MG63 (cell line): ENCODE results near the gene LIN9. TPM values are rescaled to one million over a fixed set of nuclear protein-coding genes. Genes with fewer than 3 reads are reported as not detected.
A peak's percentile ranks its signal among the peaks of the same experiment; 100 is the strongest.
"Not testable (repeated sequence)": the region's sequence is repeated elsewhere in the genome, so short reads cannot be mapped to it uniquely, and the experiment has no call there.

Source experiments
- DNase-seq: peaks from one replicate; pipeline ENCODE4 v3.0.0-alpha.2; 2020
- H3K27me3 ChIP-seq: fragments of 250-450 bp; sonication (Bioruptor Pico); 2 replicates; pipeline ENCODE4 v1.5.1; 2020; ENCODE audit warnings: mild to moderate bottlenecking, moderate library complexity
- H3K36me3 ChIP-seq: fragments of 250-450 bp; sonication (Bioruptor Pico); 2 replicates; pipeline ENCODE4 v1.5.1; 2020; ENCODE audit warnings: mild to moderate bottlenecking, moderate library complexity
- H3K4me3 ChIP-seq: fragments of 250-450 bp; sonication (Bioruptor Pico); 2 replicates; pipeline ENCODE4 v1.5.1; 2020; ENCODE audit warnings: mild to moderate bottlenecking, moderate library complexity
- H3K9me3 ChIP-seq: fragments of 250-450 bp; sonication (Bioruptor Pico); 2 replicates; pipeline ENCODE4 v1.5.1; 2020; ENCODE audit warnings: mild to moderate bottlenecking, moderate library complexity
- total RNA-seq: library from RNA; depleted of rRNA; stranded (reverse); fragments of >200 nt; shearing (Covaris generic); gene quantifications from 2 replicates; pipeline ENCODE4 v1.2.3, GENCODE V29; 2014; ENCODE audit warnings: low replicate concordance

Gene LIN9
- total RNA-seq, 1 experiment from 2014 or later = 12.3 TPM

DNA sequence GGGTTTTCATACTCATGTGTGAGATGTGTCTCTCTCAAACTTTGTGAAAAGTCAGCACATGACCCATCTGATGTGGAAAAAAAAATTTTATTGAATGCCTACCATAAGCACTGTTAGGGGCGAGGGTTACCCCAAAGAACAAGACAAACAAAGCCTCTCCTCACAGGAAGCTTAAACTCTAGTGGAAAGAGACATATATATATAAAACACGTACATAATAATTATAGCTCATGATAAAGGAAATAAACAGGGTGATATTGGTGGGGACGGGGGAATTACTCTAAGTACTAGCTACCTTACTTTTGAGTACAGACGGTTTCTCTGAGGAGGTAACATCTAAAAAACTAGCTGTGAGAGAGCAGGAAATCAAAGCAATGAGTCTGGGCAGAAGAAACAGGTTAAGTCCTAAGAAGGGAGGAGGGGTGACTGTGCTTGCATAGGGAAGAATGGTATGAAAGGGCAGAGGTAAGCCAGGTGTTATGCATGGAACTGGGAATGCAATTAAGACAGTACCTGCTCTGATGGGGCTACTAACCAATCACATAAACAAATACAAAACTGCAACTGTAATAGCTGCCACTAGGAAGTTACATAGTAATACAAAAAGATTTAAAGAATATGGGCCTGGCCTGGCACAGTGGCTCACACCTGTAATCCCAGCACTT lies 4.5 kb downstream of the LIN9 start:
- DNase-seq = no peak
- Histone ChIP-seq H3K27me3 (no peaks in the 10 kb centered on the region), H3K9me3 (no peaks in the 10 kb centered on the region), H3K4me3 (no peak overlapping the region), H3K36me3 (peaks cover 10% of the 10 kb centered on the region)

DNA sequence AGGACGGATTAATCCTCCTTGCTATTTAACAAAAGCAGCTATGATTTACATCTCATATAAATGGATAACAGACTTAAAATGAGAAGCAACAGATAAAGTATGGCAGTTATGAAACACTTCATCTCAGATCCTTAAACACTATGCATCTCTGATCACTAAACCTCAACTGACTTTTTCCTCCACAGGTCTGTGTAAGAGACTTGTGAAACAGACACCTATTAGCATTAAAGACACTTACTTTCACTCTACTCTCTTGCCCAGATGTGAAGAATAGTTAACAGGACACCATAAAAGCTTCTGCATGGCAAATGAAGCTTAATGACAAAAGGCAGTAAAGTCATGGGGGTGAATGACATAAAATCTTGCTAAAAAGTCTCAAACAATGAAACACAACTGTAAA lies 6.2 kb downstream of the LIN9 start:
- no peaks in the 10 kb centered on the region for H3K27me3 ChIP-seq
- no peak for DNase-seq
- no peak overlapping the region for H3K4me3 ChIP-seq
- H3K9me3 ChIP-seq = no peaks in the 10 kb centered on the region
- H3K36me3 ChIP-seq = peaks cover 20% of the 10 kb centered on the region

DNA sequence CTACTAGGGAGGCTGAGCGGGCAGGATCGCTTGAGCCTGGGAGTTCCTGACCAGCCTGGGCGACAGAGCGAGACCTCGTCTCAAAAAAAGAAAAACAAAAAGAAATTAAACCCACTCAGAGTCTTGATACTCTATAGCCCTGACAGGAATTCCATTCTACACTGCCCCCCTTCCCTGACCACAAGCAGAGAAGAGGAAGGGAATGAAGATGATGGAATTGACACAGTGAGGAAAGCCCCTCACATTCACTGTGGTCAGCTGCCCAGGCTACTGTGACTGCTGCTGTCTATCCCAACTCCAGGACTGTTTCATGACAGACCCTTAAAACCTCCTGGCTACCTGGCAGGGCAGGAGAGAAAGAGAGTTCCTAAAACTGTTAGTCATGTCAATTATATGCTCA lies 12.1 kb downstream of the LIN9 start:
- Histone ChIP-seq H3K27me3 (no peaks in the 10 kb centered on the region), H3K36me3 (peaks cover 30% of the 10 kb centered on the region), H3K9me3 (no peaks in the 10 kb centered on the region), H3K4me3 (no peak overlapping the region)
- no peak for DNase-seq

DNA sequence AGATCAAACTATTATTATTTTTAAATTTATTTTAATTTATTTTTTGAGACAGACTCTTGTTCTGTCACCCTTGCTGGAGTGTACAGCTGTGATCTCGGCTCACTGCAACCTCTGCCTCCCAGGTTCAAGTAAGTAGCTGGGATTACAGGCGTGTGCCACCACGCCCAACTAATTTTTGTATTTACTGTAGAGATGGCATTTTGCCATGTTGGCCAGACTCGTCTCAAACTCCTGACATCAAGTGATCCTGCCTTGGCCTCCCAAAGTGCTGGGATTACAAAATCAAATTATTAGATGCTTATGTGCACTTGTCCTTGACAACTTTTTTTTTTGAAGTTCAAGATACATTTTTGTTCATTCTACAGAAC lies 15.4 kb downstream of the LIN9 start:
- no peaks in the 10 kb centered on the region for H3K9me3 ChIP-seq
- H3K36me3 ChIP-seq = peaks cover 17% of the 10 kb centered on the region
- no peaks in the 10 kb centered on the region for H3K27me3 ChIP-seq
- H3K4me3 ChIP-seq = no peak overlapping the region
- no peak for DNase-seq

DNA sequence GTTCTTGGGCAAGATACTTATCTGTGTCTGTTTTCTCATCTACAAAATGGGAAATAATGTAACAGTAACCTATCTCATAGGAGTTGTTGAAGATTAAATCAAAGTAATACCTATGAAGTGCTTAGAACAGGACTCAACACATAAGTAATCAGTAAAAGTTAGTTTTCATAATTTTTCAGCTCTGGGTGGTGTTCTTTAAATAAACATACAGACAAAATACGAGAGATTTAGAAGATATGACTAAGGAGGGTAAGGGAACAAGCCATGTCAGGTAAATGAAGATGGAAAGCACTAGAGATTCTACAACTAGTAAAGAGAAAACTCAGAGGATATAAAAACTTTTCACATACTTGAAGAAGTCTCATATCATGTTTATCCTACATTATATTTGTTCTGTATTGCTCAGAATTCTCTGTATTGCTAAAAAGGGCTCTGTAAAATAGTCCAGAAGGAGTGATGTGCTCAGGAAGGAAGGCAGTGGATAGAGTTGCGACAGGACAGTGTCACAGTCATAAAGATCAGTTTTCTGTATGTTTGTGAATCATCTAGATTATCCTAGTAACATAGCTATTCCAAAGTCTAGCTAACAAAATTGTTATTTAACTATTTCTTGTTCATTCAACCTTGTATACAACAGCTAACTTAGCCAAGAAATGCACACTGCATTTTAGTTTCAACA lies 16.0 kb downstream of the LIN9 start:
- no peak for DNase-seq
- Histone ChIP-seq H3K4me3 (no peak overlapping the region), H3K36me3 (peaks cover 12% of the 10 kb centered on the region), H3K27me3 (no peaks in the 10 kb centered on the region), H3K9me3 (no peaks in the 10 kb centered on the region)

DNA sequence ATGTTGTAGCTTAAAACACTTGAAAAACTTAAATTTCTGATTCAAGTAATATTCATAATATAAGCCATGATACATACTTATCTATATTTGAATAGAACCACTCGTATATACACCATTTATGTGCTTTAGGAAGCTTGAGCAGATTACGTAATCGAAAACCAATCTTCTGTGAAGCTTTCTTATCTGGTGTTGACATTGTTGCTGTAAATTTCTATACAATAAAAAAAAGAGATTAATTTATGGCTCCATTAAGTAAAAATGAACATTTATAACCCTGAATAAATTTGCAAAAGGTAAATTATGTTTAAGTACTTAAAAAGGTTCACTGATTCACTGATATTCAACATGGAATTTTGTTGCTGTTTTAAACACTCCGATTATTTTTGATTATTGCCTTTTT lies 21.4 kb downstream of the LIN9 start:
- no peak for DNase-seq
- H3K27me3 ChIP-seq = no peaks in the 10 kb centered on the region
- H3K4me3 ChIP-seq = no peak overlapping the region
- H3K36me3 ChIP-seq = peaks cover 22% of the 10 kb centered on the region
- H3K9me3 ChIP-seq = no peaks in the 10 kb centered on the region

DNA sequence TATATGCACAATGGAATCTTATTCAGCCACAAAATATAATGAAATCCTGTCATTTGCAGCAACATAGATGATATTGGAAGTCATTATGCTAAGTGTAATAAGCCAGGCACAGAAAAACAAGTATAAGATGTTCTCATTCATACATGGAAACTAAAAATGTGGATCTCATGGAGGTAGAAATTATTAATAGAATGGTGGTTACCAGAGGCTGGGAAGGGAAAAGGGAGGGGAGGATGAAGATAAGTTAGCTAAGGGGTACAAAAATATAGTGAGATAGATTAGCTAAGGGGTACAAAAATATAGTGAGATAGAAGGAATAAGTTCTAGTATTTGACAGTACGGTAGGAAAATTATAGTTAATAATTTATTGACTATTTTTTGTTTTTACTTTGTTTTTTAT lies 27.9 kb downstream of the LIN9 start:
- Histone ChIP-seq H3K9me3 (no peaks in the 10 kb centered on the region), H3K36me3 (peaks cover 25% of the 10 kb centered on the region), H3K4me3 (no peak overlapping the region), H3K27me3 (no peaks in the 10 kb centered on the region)
- no peak for DNase-seq

DNA sequence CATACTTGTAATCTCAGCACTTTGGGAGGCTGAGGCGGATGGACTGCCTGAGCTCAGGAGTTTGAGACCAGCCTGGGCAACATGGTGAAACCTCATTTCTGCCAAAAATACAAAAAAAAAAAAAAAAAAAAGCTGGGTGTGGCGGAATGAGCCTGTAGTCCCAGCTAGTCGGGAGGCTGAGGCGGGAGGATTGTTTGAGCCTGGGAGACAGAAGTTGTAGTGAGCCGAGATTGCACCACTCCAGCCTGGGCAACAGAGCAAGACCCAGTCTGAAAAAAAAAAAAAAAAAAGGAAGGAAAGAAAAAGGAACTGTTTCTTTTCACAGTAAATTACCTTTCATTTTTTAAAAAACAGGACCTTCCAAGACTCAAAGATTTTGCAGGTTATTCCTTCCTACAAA lies 29.5 kb downstream of the LIN9 start:
- no peaks in the 10 kb centered on the region for H3K27me3 ChIP-seq
- peaks cover 28% of the 10 kb centered on the region for H3K36me3 ChIP-seq
- no peaks in the 10 kb centered on the region for H3K9me3 ChIP-seq
- no peak for DNase-seq
- no peak overlapping the region for H3K4me3 ChIP-seq

DNA sequence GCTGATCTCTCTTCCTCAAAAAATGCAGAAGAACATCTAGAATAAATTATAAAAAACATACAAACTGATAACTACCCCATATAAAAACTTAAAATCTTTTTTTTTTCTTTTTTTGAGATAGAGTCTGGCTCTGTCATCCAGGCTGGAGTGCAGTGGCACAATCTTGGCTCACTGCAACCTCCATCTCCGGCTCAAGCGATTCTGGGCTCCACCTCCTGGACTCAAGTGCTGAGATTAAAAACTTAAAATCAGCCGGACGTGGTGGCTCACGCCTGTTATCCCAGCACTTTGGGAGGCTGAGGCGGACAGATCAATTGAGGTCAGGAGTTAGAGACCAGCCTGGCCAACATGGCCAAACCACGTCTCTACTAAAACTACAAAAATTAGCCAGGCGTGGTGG lies 31.1 kb downstream of the LIN9 start:
- Histone ChIP-seq H3K4me3 (no peak overlapping the region), H3K27me3 (no peaks in the 10 kb centered on the region), H3K36me3 (peaks cover 22% of the 10 kb centered on the region), H3K9me3 (no peaks in the 10 kb centered on the region)
- no peak for DNase-seq

DNA sequence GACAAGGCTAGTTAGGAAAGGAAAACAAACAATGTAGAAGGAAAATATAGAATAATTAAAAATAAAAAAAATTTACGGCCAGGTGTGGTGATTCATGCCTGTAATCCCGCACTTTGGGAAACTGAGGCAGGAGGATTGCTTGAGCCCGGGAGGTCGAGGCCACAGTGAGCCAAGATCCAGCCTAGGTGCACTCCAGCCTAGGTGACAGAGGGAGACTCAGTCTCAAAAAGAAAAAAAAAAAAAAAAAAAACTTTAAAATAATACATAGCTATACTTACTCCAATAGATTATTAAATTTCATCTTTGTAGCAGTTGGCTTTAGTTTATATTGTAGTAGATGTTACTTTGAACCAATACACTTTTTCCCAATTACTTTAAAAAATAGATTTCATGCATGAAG lies 32.0 kb downstream of the LIN9 start:
- Histone ChIP-seq H3K4me3 (no peak overlapping the region), H3K27me3 (no peaks in the 10 kb centered on the region)

DNA sequence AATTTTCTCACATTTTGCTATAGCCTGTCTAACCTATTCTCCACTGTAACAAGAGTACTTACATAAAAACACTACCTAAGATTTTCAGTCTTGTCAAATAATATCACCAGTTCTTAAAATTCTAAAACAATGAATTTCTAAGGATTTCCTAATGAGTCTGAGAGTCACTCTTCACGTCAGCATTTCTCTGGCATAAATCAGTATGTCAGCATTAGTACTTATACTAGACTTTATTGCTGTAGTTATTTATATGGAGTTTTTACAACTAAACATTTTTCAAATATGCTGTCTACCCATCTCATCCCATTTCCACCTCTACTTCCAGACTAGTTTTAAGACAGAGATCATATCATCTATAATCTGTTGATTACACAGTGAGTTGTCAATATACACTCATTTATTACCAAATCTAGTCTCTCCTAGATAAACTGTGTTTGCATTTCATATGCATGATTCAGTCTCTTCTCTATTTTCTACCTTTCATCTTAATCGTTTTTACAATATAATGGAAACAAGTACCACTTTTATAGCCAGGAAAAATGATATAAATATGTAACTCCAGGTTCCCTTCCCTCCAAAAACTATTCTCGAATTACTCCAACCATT lies 32.8 kb downstream of the LIN9 start:
- Histone ChIP-seq H3K9me3 (no peaks in the 10 kb centered on the region), H3K36me3 (peaks cover 22% of the 10 kb centered on the region), H3K27me3 (no peaks in the 10 kb centered on the region), H3K4me3 (no peak overlapping the region)
- no peak for DNase-seq

More for the DNA sequence above, 32.0 kb downstream of the LIN9 start:
- no peaks in the 10 kb centered on the region for H3K9me3 ChIP-seq
- peaks cover 22% of the 10 kb centered on the region for H3K36me3 ChIP-seq
- DNase-seq = no peak

DNA sequence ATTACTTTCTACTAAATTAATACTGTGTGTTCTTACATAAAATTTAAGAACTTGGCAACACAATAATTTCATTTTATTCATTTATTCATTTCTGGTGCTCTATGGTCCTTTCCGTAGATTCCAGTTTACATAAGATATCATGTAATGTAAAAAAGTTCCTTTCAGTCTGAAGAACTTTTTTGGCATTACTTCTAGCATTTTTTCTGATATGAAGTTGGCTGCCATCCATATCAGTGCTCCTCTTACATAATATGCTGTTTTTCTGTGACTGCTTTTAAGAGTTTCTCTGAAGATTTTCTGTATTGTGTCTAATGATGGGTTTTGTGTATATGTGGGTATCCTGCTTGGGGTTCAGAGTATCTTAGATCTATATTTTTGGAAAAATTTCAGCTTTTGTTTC lies 34.8 kb downstream of the LIN9 start:
- H3K4me3 ChIP-seq = no peak overlapping the region
- DNase-seq = no peak
- peaks cover 22% of the 10 kb centered on the region for H3K36me3 ChIP-seq
- no peaks in the 10 kb centered on the region for H3K27me3 ChIP-seq
- H3K9me3 ChIP-seq = no peaks in the 10 kb centered on the region

DNA sequence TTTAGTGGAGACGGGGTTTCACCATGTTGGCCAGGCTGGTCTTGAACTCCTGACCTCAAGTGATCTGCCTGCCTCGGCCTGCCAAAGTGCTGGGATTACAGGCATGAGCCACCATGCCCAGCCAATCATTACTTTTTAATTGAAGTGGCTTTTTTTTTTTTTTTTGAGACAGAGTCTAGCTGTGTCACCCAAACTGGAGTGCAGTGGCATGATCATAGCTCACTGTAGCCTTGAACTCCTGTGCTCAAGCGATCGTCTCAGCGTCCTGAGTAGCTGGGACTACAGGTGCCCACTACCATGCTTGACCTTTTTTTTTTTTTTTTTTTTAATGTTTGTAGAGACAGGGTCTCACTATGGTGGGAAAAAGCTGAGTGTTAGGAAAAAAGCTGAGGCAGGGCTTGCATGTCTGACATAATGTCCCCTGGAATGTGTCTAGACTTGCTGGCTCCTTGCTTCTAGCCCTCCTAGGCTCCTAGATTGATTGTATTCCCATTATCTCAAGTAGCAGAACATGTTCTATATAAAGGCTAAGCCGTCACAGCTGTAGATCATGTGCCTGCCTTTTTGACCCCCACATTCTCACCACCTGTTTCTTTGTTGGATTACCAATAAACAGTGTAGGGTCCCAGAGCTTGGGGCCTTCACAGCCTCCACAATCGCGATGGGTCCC lies 36.6 kb downstream of the LIN9 start:
- H3K9me3 ChIP-seq, DNase-seq, H3K27me3 ChIP-seq, H3K4me3 ChIP-seq: not testable (repeated sequence)
- H3K36me3 ChIP-seq = peaks cover 26% of the 10 kb centered on the region

DNA sequence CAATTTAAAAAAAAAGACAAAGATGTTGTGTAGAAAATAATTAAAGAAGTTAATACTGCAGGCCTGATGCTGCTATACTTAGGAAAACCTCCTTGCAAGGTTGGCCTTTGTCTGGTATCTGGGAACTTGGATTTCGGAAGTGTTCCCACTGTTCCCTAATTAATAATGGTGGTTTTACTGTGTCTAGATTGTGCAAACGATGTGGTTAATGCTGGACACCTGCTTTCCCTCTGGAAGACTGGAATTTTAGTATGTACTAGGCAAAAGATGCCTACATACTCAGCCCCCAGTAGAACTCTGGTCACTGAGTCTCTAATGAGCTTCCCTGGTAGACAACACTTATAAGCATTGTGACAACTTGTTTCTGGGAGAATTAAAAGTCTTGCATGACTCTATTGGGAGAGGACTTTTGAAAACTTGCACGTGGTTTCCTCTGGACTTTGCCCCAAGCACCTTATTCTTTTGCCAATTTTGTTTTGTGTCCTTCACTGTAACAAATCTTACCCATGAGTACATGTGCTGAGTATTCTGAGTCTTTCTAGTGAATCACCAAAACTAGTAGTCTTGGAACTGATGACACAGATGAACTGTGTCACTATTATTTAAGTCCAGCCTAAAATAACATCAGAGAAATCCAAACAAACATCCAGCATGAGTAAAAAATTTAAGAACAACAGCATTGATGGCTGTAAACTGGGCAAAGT lies 40.4 kb downstream of the LIN9 start:
- Histone ChIP-seq H3K36me3 (peaks cover 28% of the 10 kb centered on the region), H3K27me3 (no peaks in the 10 kb centered on the region), H3K9me3 (no peaks in the 10 kb centered on the region), H3K4me3 (no peak overlapping the region)
- DNase-seq = peak; percentile 42

DNA sequence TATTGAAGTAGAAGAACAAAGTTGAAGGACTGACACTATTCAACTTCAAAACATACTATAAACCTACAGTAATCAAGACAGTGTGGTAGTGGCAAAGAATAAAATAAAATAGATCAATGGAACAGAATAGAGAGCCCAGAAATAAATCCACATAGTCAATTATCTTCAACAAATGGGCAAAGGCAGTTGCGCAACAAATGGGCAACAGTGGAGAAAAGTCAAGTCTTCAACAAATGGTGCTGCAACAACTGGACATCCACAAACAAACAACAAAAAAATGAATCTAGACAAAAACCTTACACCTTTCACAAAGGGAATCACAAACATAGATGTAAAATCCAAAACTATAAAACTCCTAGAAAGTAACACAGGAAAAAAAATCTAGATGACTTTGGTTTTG lies 47.1 kb downstream of the LIN9 start:
- Histone ChIP-seq H3K4me3 (no peak overlapping the region), H3K9me3 (peaks cover 24% of the 10 kb centered on the region), H3K36me3 (peaks cover 61% of the 10 kb centered on the region), H3K27me3 (no peaks in the 10 kb centered on the region)
- DNase-seq = no peak

DNA sequence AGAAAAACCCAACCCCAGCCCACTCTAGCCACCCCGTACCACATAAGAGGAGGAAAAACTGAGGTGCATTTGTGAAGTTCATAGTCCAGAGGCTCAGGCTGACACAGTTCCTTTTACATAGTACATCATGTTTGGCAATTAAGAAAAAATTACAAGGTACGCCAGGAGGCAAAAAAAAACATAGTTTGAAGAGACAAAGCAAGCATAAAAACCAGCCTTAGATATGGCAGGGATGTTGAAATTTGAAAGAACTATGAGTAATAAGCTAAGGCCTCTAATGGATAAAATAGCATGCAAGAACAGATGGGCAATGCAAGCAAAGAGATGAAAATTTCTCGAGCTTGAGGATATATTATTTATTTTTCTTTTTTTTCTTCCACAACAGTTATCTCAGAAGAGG lies 53.6 kb downstream of the LIN9 start:
- DNase-seq = no peak
- peaks cover 15% of the 10 kb centered on the region for H3K36me3 ChIP-seq
- H3K4me3 ChIP-seq = no peak overlapping the region
- H3K9me3 ChIP-seq = peaks cover 13% of the 10 kb centered on the region
- H3K27me3 ChIP-seq = no peaks in the 10 kb centered on the region

DNA sequence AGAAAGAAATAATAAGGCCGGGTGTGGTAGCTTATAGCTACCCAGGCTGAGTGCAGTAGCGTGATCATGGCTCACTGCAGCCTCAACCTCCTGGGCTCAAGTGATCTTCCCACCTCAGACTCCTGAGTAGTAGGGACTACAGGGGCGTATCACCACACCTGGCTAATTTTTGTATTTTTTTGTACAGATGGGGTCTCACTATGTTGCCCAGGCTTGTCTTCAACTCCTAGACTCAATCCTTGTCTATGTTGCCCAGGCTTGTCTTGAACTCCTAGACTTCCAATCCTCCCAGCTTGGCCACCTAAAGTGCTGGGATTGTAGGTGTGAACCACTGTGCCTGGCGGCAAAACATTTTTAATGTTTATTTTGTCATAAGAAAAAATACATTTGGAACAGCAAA lies 55.0 kb downstream of the LIN9 start:
- Histone ChIP-seq H3K36me3 (peaks cover 14% of the 10 kb centered on the region), H3K9me3 (no peaks in the 10 kb centered on the region), H3K27me3 (no peaks in the 10 kb centered on the region), H3K4me3 (no peak overlapping the region)
- no peak for DNase-seq
